Activated naive CD4-positive, alpha-beta T cell treated with anti-CD3 and anti-CD28 coated beads, Interleukin-2, amount 50 U/mL, for 24 hours (primary cell): Measurements from ENCODE around the gene APOF.
"Not testable (repeated sequence)": the region's sequence is repeated elsewhere in the genome, so short reads cannot be mapped to it uniquely, and the experiment has no call there.

ENCODE experiments used
- H3K27ac Mint-ChIP-seq: one replicate; pipeline ENCODE4 v1.8.0; 2021; ENCODE audit warnings: mild to moderate bottlenecking, mixed read lengths
- H3K27me3 Mint-ChIP-seq: one replicate; pipeline ENCODE4 v1.8.0; 2021; ENCODE audit warnings: mixed read lengths
- H3K36me3 Mint-ChIP-seq: one replicate; pipeline ENCODE4 v1.8.0; 2021; ENCODE audit warnings: mixed read lengths
- H3K4me1 Mint-ChIP-seq: one replicate; pipeline ENCODE4 v1.8.0; 2021; ENCODE audit warnings: mixed read lengths
- H3K4me3 Mint-ChIP-seq: one replicate; pipeline ENCODE4 v1.8.0; 2021; ENCODE audit warnings: mild to moderate bottlenecking, mixed read lengths
- H3K9me3 Mint-ChIP-seq: one replicate; pipeline ENCODE4 v1.8.0; 2021; ENCODE audit warnings: mixed read lengths

Gene APOF

GRCh38 chr12:56377989-56378316, 15.3 kb upstream of the APOF start:
- Mint-ChIP-seq H3K4me3 (no peak overlapping the region), H3K36me3 (no peaks in the 10 kb centered on the region), H3K27ac (no peak overlapping the region), H3K9me3 (no peaks in the 10 kb centered on the region), H3K4me1 (no peaks in the 10 kb centered on the region), H3K27me3 (no peaks in the 10 kb centered on the region)

- H3K4me3 Mint-ChIP-seq, result no peak overlapping the region
- H3K36me3 Mint-ChIP-seq, result no peaks in the 10 kb centered on the region
- H3K9me3 Mint-ChIP-seq, result no peaks in the 10 kb centered on the region
- no peaks in the 10 kb centered on the region for H3K4me1 Mint-ChIP-seq
- H3K27ac Mint-ChIP-seq, result no peak overlapping the region
- H3K27me3 Mint-ChIP-seq, result no peaks in the 10 kb centered on the region
Observed at GRCh38 chr12:56377310-56377988, 14.8 kb upstream of the APOF start.

GRCh38 chr12:56375598-56376434, 13.2 kb upstream of the APOF start:
- no peak overlapping the region for H3K27ac Mint-ChIP-seq
- no peaks in the 10 kb centered on the region for H3K27me3 Mint-ChIP-seq
- H3K36me3 Mint-ChIP-seq, result no peaks in the 10 kb centered on the region
- no peaks in the 10 kb centered on the region for H3K9me3 Mint-ChIP-seq
- no peaks in the 10 kb centered on the region for H3K4me1 Mint-ChIP-seq
- H3K4me3 Mint-ChIP-seq, result no peak overlapping the region

- Mint-ChIP-seq H3K4me1 (no peaks in the 10 kb centered on the region), H3K4me3 (no peak overlapping the region), H3K36me3 (no peaks in the 10 kb centered on the region), H3K9me3 (no peaks in the 10 kb centered on the region), H3K27ac (no peak overlapping the region), H3K27me3 (no peaks in the 10 kb centered on the region)
Observed at GRCh38 chr12:56374726-56375597, 12.3 kb upstream of the APOF start.

- Mint-ChIP-seq H3K9me3 (no peaks in the 10 kb centered on the region), H3K27me3 (no peaks in the 10 kb centered on the region), H3K4me1 (no peaks in the 10 kb centered on the region), H3K27ac (no peak overlapping the region), H3K4me3 (no peak overlapping the region), H3K36me3 (no peaks in the 10 kb centered on the region)
Observed at GRCh38 chr12:56373515-56373914, 10.9 kb upstream of the APOF start.

GRCh38 chr12:56366948-56367347, 4.3 kb upstream of the APOF start:
- H3K4me1 Mint-ChIP-seq, result no peaks in the 10 kb centered on the region
- no peak overlapping the region for H3K27ac Mint-ChIP-seq
- H3K4me3 Mint-ChIP-seq, result no peak overlapping the region
- H3K27me3 Mint-ChIP-seq, result no peaks in the 10 kb centered on the region
- H3K9me3 Mint-ChIP-seq, result no peaks in the 10 kb centered on the region
- no peaks in the 10 kb centered on the region for H3K36me3 Mint-ChIP-seq

GRCh38 chr12:56361487-56362129, 1.0 kb downstream of the APOF start:
- Mint-ChIP-seq H3K27ac (peak overlapping the region; percentile 98), H3K9me3 (no peaks in the 10 kb centered on the region), H3K27me3 (no peaks in the 10 kb centered on the region), H3K36me3 (no peaks in the 10 kb centered on the region), H3K4me3 (peak overlapping the region; percentile 94), H3K4me1 (peaks cover 30% of the 10 kb centered on the region)

GRCh38 chr12:56359851-56360767, 2.5 kb downstream of the APOF start, which contains the start of gene STAT2:
Gene STAT2, minus strand, starts transcription at chr12:56360107. Its CDS starts 3,536 bp downstream, at chr12:56356571.
- Mint-ChIP-seq H3K9me3 (no peaks in the 10 kb centered on the region), H3K4me3 (peak within 1 kb of the TSS; percentile 94), H3K27ac (peak within 1 kb of the TSS; percentile 98), H3K4me1 (peaks cover 37% of the 10 kb centered on the region), H3K27me3 (no peaks in the 10 kb centered on the region), H3K36me3 (peaks cover 3% of the 10 kb centered on the region)

- H3K4me3 Mint-ChIP-seq, result peak overlapping the region; percentile 94
- peak overlapping the region; percentile 98 for H3K27ac Mint-ChIP-seq
- peaks cover 37% of the 10 kb centered on the region for H3K4me1 Mint-ChIP-seq
- H3K36me3 Mint-ChIP-seq, result peaks cover 3% of the 10 kb centered on the region
- no peaks in the 10 kb centered on the region for H3K27me3 Mint-ChIP-seq
- no peaks in the 10 kb centered on the region for H3K9me3 Mint-ChIP-seq
Observed at GRCh38 chr12:56358836-56359532, 3.7 kb downstream of the APOF start.

GRCh38 chr12:56351325-56351724, 11.3 kb downstream of the APOF start:
- Mint-ChIP-seq H3K4me3 (no peak overlapping the region), H3K27me3 (no peaks in the 10 kb centered on the region), H3K27ac (no peak overlapping the region), H3K36me3 (peaks cover 11% of the 10 kb centered on the region), H3K4me1 (peaks cover 6% of the 10 kb centered on the region), H3K9me3 (no peaks in the 10 kb centered on the region)

GRCh38 chr12:56350662-56351061, 12.0 kb downstream of the APOF start:
- peak overlapping the region; percentile 71 for H3K27ac Mint-ChIP-seq
- H3K36me3 Mint-ChIP-seq, result peaks cover 8% of the 10 kb centered on the region
- no peaks in the 10 kb centered on the region for H3K27me3 Mint-ChIP-seq
- no peaks in the 10 kb centered on the region for H3K9me3 Mint-ChIP-seq
- H3K4me1 Mint-ChIP-seq, result no peaks in the 10 kb centered on the region
- no peak overlapping the region for H3K4me3 Mint-ChIP-seq

GRCh38 chr12:56348776-56349175, 13.9 kb downstream of the APOF start:
- no peaks in the 10 kb centered on the region for H3K27me3 Mint-ChIP-seq
- H3K9me3 Mint-ChIP-seq, result no peaks in the 10 kb centered on the region
- peaks cover 10% of the 10 kb centered on the region for H3K36me3 Mint-ChIP-seq
- H3K27ac Mint-ChIP-seq, result peak overlapping the region; percentile 17
- H3K4me1 Mint-ChIP-seq, result no peaks in the 10 kb centered on the region
- H3K4me3 Mint-ChIP-seq, result no peak overlapping the region

- H3K9me3 Mint-ChIP-seq, H3K4me1 Mint-ChIP-seq, H3K4me3 Mint-ChIP-seq, H3K27me3 Mint-ChIP-seq, H3K27ac Mint-ChIP-seq: not testable (repeated sequence)
- peaks cover 14% of the 10 kb centered on the region for H3K36me3 Mint-ChIP-seq
Observed at GRCh38 chr12:56347255-56347654, 15.4 kb downstream of the APOF start.

- Mint-ChIP-seq H3K27ac (no peak overlapping the region), H3K4me1 (peaks cover 1% of the 10 kb centered on the region), H3K9me3 (no peaks in the 10 kb centered on the region)
Observed at GRCh38 chr12:56346675-56347074, 16.0 kb downstream of the APOF start.

More at GRCh38 chr12:56346675-56347074, 16.0 kb downstream of the APOF start:
- Mint-ChIP-seq H3K27me3 (no peaks in the 10 kb centered on the region), H3K4me3 (no peak overlapping the region), H3K36me3 (peaks cover 14% of the 10 kb centered on the region)
